ENCODE data around the gene HADHB.

The HADHB gene

GRCh38 chr2:26230806-26231205, 13.9 kb upstream of the HADHB start:
- TF ChIP-seq POLR2AphosphoS5 (IDR thresholded peaks at IDR 0.05; ENCODE audit: low read depth, low read length) (no peak), TAF1 (IDR thresholded peaks at IDR 0.05; ENCODE audit: borderline replicate concordance, insufficient read depth, low read length) (no peak), SIN3A (IDR thresholded peaks at IDR 0.05; ENCODE audit: borderline replicate concordance, insufficient read depth, low read length) (no peak), FOXP2 (optimal IDR thresholded peaks at IDR 0.05; ENCODE audit: borderline replicate concordance, extremely low read depth, extremely low read length, insufficient read depth) (no peak)
- TF ChIP-seq, protein P1, sequence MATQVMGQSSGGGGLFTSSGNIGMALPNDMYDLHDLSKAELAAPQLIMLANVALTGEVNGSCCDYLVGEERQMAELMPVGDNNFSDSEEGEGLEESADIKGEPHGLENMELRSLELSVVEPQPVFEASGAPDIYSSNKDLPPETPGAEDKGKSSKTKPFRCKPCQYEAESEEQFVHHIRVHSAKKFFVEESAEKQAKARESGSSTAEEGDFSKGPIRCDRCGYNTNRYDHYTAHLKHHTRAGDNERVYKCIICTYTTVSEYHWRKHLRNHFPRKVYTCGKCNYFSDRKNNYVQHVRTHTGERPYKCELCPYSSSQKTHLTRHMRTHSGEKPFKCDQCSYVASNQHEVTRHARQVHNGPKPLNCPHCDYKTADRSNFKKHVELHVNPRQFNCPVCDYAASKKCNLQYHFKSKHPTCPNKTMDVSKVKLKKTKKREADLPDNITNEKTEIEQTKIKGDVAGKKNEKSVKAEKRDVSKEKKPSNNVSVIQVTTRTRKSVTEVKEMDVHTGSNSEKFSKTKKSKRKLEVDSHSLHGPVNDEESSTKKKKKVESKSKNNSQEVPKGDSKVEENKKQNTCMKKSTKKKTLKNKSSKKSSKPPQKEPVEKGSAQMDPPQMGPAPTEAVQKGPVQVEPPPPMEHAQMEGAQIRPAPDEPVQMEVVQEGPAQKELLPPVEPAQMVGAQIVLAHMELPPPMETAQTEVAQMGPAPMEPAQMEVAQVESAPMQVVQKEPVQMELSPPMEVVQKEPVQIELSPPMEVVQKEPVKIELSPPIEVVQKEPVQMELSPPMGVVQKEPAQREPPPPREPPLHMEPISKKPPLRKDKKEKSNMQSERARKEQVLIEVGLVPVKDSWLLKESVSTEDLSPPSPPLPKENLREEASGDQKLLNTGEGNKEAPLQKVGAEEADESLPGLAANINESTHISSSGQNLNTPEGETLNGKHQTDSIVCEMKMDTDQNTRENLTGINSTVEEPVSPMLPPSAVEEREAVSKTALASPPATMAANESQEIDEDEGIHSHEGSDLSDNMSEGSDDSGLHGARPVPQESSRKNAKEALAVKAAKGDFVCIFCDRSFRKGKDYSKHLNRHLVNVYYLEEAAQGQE (IDR thresholded peaks at IDR 0.05; ENCODE audit: insufficient read depth in 1 of 2, low read depth in 2 of 2, low read length in 2 of 2): no peak

- TF ChIP-seq POLR2AphosphoS5 (IDR thresholded peaks at IDR 0.05; ENCODE audit: low read depth, low read length): no peak
- TF ChIP-seq, protein P1 (IDR thresholded peaks at IDR 0.05; ENCODE audit: insufficient read depth in 1 of 2, low read depth in 2 of 2, low read length in 2 of 2): no peak
- TF ChIP-seq FOXP2 (optimal IDR thresholded peaks at IDR 0.05; ENCODE audit: borderline replicate concordance, extremely low read depth, extremely low read length, insufficient read depth): no peak
- TF ChIP-seq SIN3A (IDR thresholded peaks at IDR 0.05; ENCODE audit: borderline replicate concordance, insufficient read depth, low read length): no peak
- TF ChIP-seq TAF1 (IDR thresholded peaks at IDR 0.05; ENCODE audit: borderline replicate concordance, insufficient read depth, low read length): no peak
These were observed 9.7 kb upstream of the HADHB start for GRCh38 chr2:26235089-26235488.

- TF ChIP-seq, protein P1 (IDR thresholded peaks at IDR 0.05; ENCODE audit: insufficient read depth in 1 of 2, low read depth in 2 of 2, low read length in 2 of 2): no peak
- TF ChIP-seq FOXP2 (optimal IDR thresholded peaks at IDR 0.05; ENCODE audit: borderline replicate concordance, extremely low read depth, extremely low read length, insufficient read depth) (no peak), POLR2AphosphoS5 (IDR thresholded peaks at IDR 0.05; ENCODE audit: low read depth, low read length) (no peak), SIN3A (IDR thresholded peaks at IDR 0.05; ENCODE audit: borderline replicate concordance, insufficient read depth, low read length) (no peak), TAF1 (IDR thresholded peaks at IDR 0.05; ENCODE audit: borderline replicate concordance, insufficient read depth, low read length) (no peak)
These were observed 6.9 kb upstream of the HADHB start for GRCh38 chr2:26237868-26238267.

GRCh38 chr2:26238311-26238958, 6.3 kb upstream of the HADHB start:
- TF ChIP-seq, protein P1 (IDR thresholded peaks at IDR 0.05; ENCODE audit: insufficient read depth in 1 of 2, low read depth in 2 of 2, low read length in 2 of 2): no peak
- TF ChIP-seq POLR2AphosphoS5 (IDR thresholded peaks at IDR 0.05; ENCODE audit: low read depth, low read length) (no peak), TAF1 (IDR thresholded peaks at IDR 0.05; ENCODE audit: borderline replicate concordance, insufficient read depth, low read length) (no peak), SIN3A (IDR thresholded peaks at IDR 0.05; ENCODE audit: borderline replicate concordance, insufficient read depth, low read length) (no peak), FOXP2 (optimal IDR thresholded peaks at IDR 0.05; ENCODE audit: borderline replicate concordance, extremely low read depth, extremely low read length, insufficient read depth) (no peak)
